NCI-H2107 treated with DMSO at 0.1 percent for 48 hours (cell line): Measurements from ENCODE around the gene FOXO3.
"Not testable (repeated sequence)": the region's sequence is repeated elsewhere in the genome, so short reads cannot be mapped to it uniquely, and the experiment has no call there.

ENCODE experiments used
- DNase-seq: peaks from one replicate; lab custom pipeline; 2025; ENCODE audit not compliant: unreplicated experiment; lab: John Stamatoyannopoulos, UW

Gene FOXO3

GRCh38 chr6:108555399-108556052, 5.2 kb upstream of the FOXO3 start:
- no peak for DNase-seq

- no peak for DNase-seq
These were observed 4.5 kb upstream of the FOXO3 start for GRCh38 chr6:108556250-108556649.

- no peak for DNase-seq
These were observed 3.7 kb upstream of the FOXO3 start for GRCh38 chr6:108556866-108557493.

- DNase-seq = no peak
These were observed 3.0 kb upstream of the FOXO3 start for GRCh38 chr6:108557494-108558371.

GRCh38 chr6:108558372-108559096, 2.2 kb upstream of the FOXO3 start:
- DNase-seq = peak; percentile 91

GRCh38 chr6:108559097-108559883, 1.4 kb upstream of the FOXO3 start:
- peak; percentile 59 for DNase-seq

- peak; percentile 41 for DNase-seq
These were observed 744 bp upstream of the FOXO3 start for GRCh38 chr6:108559884-108560462.

- DNase-seq = not testable (repeated sequence)
These were observed 561 bp downstream of the FOXO3 start for GRCh38 chr6:108561309-108561647.

- no peak for DNase-seq
These were observed 1.2 kb downstream of the FOXO3 start for GRCh38 chr6:108561742-108562502.

- DNase-seq = no peak
These were observed 1.8 kb downstream of the FOXO3 start for GRCh38 chr6:108562503-108562993.

GRCh38 chr6:108563292-108563691, 2.6 kb downstream of the FOXO3 start:
- no peak for DNase-seq

- DNase-seq = no peak
These were observed 3.5 kb downstream of the FOXO3 start for GRCh38 chr6:108564178-108564577.

- DNase-seq = no peak
These were observed 4.5 kb downstream of the FOXO3 start for GRCh38 chr6:108565091-108565766.

GRCh38 chr6:108565893-108566292, 5.2 kb downstream of the FOXO3 start:
- DNase-seq = no peak

GRCh38 chr6:108566406-108566805, 5.7 kb downstream of the FOXO3 start:
- no peak for DNase-seq

- DNase-seq = no peak
These were observed 7.4 kb downstream of the FOXO3 start for GRCh38 chr6:108568101-108568500.

- DNase-seq = no peak
These were observed 8.0 kb downstream of the FOXO3 start for GRCh38 chr6:108568551-108569305.

- no peak for DNase-seq
These were observed 9.8 kb downstream of the FOXO3 start for GRCh38 chr6:108570517-108570916.
